ENCODE measurements around the gene RBBP7. TPM values are rescaled to one million over a fixed set of nuclear protein-coding genes. Genes with fewer than 3 reads are reported as not detected.
"Not testable (repeated sequence)": the region's sequence is repeated elsewhere in the genome, so short reads cannot be mapped to it uniquely, and the experiment has no call there.

RBBP7 gene
- total RNA-seq, 1 donor from 2014 or later: 112 TPM

DNA sequence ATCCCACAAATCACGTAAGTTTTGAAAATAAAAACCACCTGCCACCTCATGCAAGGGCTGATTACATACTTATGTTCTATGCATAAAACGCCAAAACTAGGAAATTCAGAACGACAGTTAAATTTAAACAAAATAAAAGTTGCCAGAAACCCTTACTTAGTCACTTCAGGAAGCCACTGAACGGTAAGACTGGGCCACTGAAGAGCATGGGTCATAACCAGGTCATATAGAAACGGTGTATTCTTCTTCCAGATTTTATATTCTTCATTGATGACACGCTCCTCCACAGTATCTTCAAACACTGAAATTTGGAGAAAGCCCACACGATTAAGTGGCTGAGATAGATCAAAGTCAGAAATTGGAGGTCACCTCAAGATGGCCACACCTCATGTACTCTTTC lies 1.2 kb downstream of the RBBP7 start:
- H3K27ac Mint-ChIP-seq (ENCODE audit: unreplicated experiment): peak overlapping the region; percentile 92
- peak overlapping the region; percentile 96 for H3K4me3 Mint-ChIP-seq (ENCODE audit: unreplicated experiment)
- peaks cover 25% of the 10 kb centered on the region for H3K4me1 Mint-ChIP-seq (ENCODE audit: unreplicated experiment)
- no peak for DNase-seq (ENCODE audit: low spot score)
- TF ChIP-seq, protein P1, sequence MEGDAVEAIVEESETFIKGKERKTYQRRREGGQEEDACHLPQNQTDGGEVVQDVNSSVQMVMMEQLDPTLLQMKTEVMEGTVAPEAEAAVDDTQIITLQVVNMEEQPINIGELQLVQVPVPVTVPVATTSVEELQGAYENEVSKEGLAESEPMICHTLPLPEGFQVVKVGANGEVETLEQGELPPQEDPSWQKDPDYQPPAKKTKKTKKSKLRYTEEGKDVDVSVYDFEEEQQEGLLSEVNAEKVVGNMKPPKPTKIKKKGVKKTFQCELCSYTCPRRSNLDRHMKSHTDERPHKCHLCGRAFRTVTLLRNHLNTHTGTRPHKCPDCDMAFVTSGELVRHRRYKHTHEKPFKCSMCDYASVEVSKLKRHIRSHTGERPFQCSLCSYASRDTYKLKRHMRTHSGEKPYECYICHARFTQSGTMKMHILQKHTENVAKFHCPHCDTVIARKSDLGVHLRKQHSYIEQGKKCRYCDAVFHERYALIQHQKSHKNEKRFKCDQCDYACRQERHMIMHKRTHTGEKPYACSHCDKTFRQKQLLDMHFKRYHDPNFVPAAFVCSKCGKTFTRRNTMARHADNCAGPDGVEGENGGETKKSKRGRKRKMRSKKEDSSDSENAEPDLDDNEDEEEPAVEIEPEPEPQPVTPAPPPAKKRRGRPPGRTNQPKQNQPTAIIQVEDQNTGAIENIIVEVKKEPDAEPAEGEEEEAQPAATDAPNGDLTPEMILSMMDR (IDR thresholded peaks at IDR 0.05; ENCODE audit: unreplicated experiment): no peak
- no peaks in the 10 kb centered on the region for H3K9me3 Mint-ChIP-seq (ENCODE audit: unreplicated experiment)
- H3K36me3 Mint-ChIP-seq (ENCODE audit: low read depth, unreplicated experiment): no peaks in the 10 kb centered on the region
- peaks cover 7% of the 10 kb centered on the region for H3K27me3 Mint-ChIP-seq (ENCODE audit: unreplicated experiment)

DNA sequence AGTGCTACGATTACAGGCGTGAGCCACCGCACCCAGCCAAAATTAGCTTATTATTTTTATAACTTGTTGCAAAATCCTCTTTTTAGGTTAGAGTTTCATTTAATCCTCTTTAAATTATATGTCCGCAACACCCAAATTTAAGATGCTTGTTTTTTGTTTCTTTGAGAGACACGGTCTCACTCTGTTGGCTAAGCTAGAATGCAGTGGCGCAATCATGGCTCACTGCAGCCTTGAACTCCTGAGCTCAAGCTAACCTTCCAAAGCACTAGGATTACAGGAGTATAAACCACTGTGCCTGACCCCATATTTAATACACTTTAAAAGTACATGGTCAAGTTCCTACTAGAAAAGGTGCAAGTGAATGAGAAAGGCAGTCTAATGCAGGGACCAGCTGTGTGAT lies 2.2 kb downstream of the RBBP7 start:
- DNase-seq (ENCODE audit: low spot score): no peak
- no peaks in the 10 kb centered on the region for H3K36me3 Mint-ChIP-seq (ENCODE audit: low read depth, unreplicated experiment)

DNA sequence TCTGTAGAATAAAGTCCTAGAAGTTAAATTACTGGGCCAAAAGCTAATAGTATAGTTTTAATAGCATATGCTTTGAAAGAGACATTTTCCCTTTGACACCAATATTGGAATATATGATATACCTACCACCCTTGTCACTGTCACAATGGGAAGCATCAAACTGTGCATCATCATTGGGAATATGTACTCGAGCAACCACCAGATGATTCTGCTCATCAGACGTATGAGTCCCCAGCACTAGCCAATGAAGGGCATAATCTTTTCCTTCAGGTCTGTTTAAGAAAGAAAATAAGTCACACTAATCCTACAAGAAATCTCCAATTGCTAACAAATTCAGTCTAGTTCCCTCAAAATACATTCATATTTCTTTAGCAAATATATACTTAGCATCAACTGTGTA lies 7.3 kb downstream of the RBBP7 start:
- H3K9me3 Mint-ChIP-seq (ENCODE audit: unreplicated experiment): no peaks in the 10 kb centered on the region
- H3K4me1 Mint-ChIP-seq (ENCODE audit: unreplicated experiment): peaks cover 9% of the 10 kb centered on the region
- DNase-seq (ENCODE audit: low spot score): no peak
- H3K4me3 Mint-ChIP-seq (ENCODE audit: unreplicated experiment): no peak overlapping the region
- no peaks in the 10 kb centered on the region for H3K27me3 Mint-ChIP-seq (ENCODE audit: unreplicated experiment)
- TF ChIP-seq, protein P1 (IDR thresholded peaks at IDR 0.05; ENCODE audit: unreplicated experiment): no peak
- H3K36me3 Mint-ChIP-seq (ENCODE audit: low read depth, unreplicated experiment): peaks cover 11% of the 10 kb centered on the region
- H3K27ac Mint-ChIP-seq (ENCODE audit: unreplicated experiment): no peak overlapping the region

More for the DNA sequence above, 2.2 kb downstream of the RBBP7 start:
- no peaks in the 10 kb centered on the region for H3K9me3 Mint-ChIP-seq (ENCODE audit: unreplicated experiment)
- peaks cover 25% of the 10 kb centered on the region for H3K4me1 Mint-ChIP-seq (ENCODE audit: unreplicated experiment)
- H3K27ac Mint-ChIP-seq (ENCODE audit: unreplicated experiment): no peak overlapping the region
- H3K27me3 Mint-ChIP-seq (ENCODE audit: unreplicated experiment): peaks cover 7% of the 10 kb centered on the region
- peak overlapping the region; percentile 96 for H3K4me3 Mint-ChIP-seq (ENCODE audit: unreplicated experiment)
- TF ChIP-seq, protein P1 (IDR thresholded peaks at IDR 0.05; ENCODE audit: unreplicated experiment): no peak

DNA sequence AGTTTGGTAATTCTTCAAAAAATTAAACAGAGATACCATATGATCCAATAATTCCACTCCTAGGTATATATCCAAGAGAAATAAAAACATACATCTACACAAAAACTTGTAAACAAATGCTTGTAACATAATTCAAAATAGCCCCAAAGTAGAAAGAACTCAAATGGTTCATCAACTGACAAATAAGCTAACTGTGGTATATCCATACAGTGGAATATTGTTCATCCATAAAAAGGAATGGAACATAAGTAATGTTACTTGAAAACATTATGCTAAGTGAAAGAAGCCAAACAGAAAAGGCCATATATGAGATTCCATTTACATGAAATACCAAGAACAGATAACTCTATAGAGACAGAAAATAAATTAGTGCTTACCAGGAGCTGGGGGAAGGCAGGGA lies 13.4 kb downstream of the RBBP7 start:
- Mint-ChIP-seq H3K4me3 (ENCODE audit: unreplicated experiment) (no peak overlapping the region), H3K27ac (ENCODE audit: unreplicated experiment) (no peak overlapping the region), H3K36me3 (ENCODE audit: low read depth, unreplicated experiment) (peaks cover 18% of the 10 kb centered on the region), H3K9me3 (ENCODE audit: unreplicated experiment) (no peaks in the 10 kb centered on the region), H3K27me3 (ENCODE audit: unreplicated experiment) (no peaks in the 10 kb centered on the region), H3K4me1 (ENCODE audit: unreplicated experiment) (no peaks in the 10 kb centered on the region)
- TF ChIP-seq, protein P1 (IDR thresholded peaks at IDR 0.05; ENCODE audit: unreplicated experiment): no peak
- no peak for DNase-seq (ENCODE audit: low spot score)

DNA sequence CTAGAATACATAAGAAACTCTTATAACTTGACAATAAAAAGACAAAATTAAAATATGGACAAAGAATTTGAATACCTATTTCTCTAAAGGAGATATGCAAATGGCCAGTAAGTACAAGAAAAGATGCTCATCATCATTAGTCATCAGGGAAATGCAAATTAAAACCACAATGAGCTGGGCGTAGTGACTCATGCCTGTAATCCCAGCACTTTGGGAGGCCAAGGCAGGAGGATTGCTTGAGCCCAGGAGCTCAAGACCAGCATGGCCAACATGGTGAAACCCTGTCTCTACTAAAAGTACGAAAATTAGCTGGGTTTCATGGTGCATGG lies 14.1 kb downstream of the RBBP7 start:
- not testable (repeated sequence) for H3K4me3 Mint-ChIP-seq (ENCODE audit: unreplicated experiment); H3K9me3 Mint-ChIP-seq (ENCODE audit: unreplicated experiment); DNase-seq (ENCODE audit: low spot score); H3K27me3 Mint-ChIP-seq (ENCODE audit: unreplicated experiment); H3K27ac Mint-ChIP-seq (ENCODE audit: unreplicated experiment); H3K4me1 Mint-ChIP-seq (ENCODE audit: unreplicated experiment)
- H3K36me3 Mint-ChIP-seq (ENCODE audit: low read depth, unreplicated experiment): peaks cover 18% of the 10 kb centered on the region

All from endothelial cell (in vitro differentiated cells).